Mesendoderm (in vitro differentiated cells): ENCODE results near the gene MYOT.

Experiments used
- DNase-seq: peaks from one replicate; pipeline ENCODE4 v3.0.0; 2013
- H2AK5ac ChIP-seq: 2 replicates; pipeline ENCODE4 v1.6.1; 2013; ENCODE audit warnings: low read length, inconsistent platforms
- H2BK120ac ChIP-seq: 2 replicates; pipeline ENCODE4 v1.6.1; 2013; ENCODE audit warnings: low read depth, mild to moderate bottlenecking, low read length, moderate library complexity, mixed read lengths
- H2BK15ac ChIP-seq: replicated peaks from 2 replicates; pipeline ENCODE4 v1.6.1; 2013; ENCODE audit warnings: low read depth, mild to moderate bottlenecking, moderate library complexity
- H2BK5ac ChIP-seq: 2 replicates; pipeline ENCODE4 v1.6.1; 2013; ENCODE audit warnings: low read length, inconsistent platforms
- H3K18ac ChIP-seq: 2 replicates; pipeline ENCODE4 v1.6.1; 2013; ENCODE audit warnings: mild to moderate bottlenecking, low read length, mixed read lengths
- H3K23ac ChIP-seq: one replicate; pipeline ENCODE4 v1.6.1; 2013; ENCODE audit warnings: low read length
- H3K27ac ChIP-seq: 2 replicates; pipeline ENCODE4 v1.5.1; 2013; ENCODE audit warnings: low read depth, mild to moderate bottlenecking, inconsistent platforms, low read length, moderate library complexity
- H3K27me3 ChIP-seq: 2 replicates; pipeline ENCODE4 v1.6.1; 2013; ENCODE audit warnings: low read length, control low read depth, mild to moderate bottlenecking, inconsistent platforms; ENCODE audit not compliant: insufficient read depth, poor library complexity
- H3K36me3 ChIP-seq: 2 replicates; pipeline ENCODE4 v1.6.1; 2013; ENCODE audit warnings: low read length, inconsistent platforms; ENCODE audit not compliant: control insufficient read depth, insufficient read depth
- H3K4ac ChIP-seq: one replicate; pipeline ENCODE4 v1.6.1; 2013; ENCODE audit warnings: low read depth, mild to moderate bottlenecking, low read length, moderate library complexity
- H3K4me1 ChIP-seq: 2 replicates; pipeline ENCODE4 v1.6.1; 2013; ENCODE audit warnings: low read depth, low read length, inconsistent platforms; ENCODE audit not compliant: control insufficient read depth
- H3K4me2 ChIP-seq: 2 replicates; pipeline ENCODE4 v1.6.1; 2013; ENCODE audit warnings: low read length
- H3K4me3 ChIP-seq: 2 replicates; pipeline ENCODE4 v1.5.1; 2013; ENCODE audit warnings: mild to moderate bottlenecking, low read length
- H3K56ac ChIP-seq: one replicate; pipeline ENCODE4 v1.6.1; 2013; ENCODE audit warnings: low read length
- H3K79me1 ChIP-seq: 2 replicates; pipeline ENCODE4 v1.6.1; 2013; ENCODE audit warnings: low read length, inconsistent platforms
- H3K79me2 ChIP-seq: 2 replicates; pipeline ENCODE4 v1.6.1; 2013; ENCODE audit warnings: mild to moderate bottlenecking, low read length; ENCODE audit not compliant: control insufficient read depth, insufficient read depth
- H3K9ac ChIP-seq: 2 replicates; pipeline ENCODE4 v1.6.1; 2013; ENCODE audit warnings: low read length, inconsistent platforms
- H4K5ac ChIP-seq: one replicate; pipeline ENCODE4 v1.6.1; 2013; ENCODE audit warnings: low read length
- H4K8ac ChIP-seq: one replicate; pipeline ENCODE4 v1.6.1; 2013; ENCODE audit warnings: low read depth, mild to moderate bottlenecking, control low read depth, low read length, moderate library complexity
- WGBS: extraction: QIAGEN DNeasy Blood & Tissue Kit; methylation state at CpG from one replicate; pipeline ENCODE4 v1.1.7; 2013; ENCODE audit warnings: low lambda C conversion rate, missing lambda C conversion rate; ENCODE audit not compliant: insufficient coverage; ENCODE audit errors: extremely low coverage; 5-methylcytosine and 5-hydroxymethylcytosine counted together

The MYOT gene

DNA sequence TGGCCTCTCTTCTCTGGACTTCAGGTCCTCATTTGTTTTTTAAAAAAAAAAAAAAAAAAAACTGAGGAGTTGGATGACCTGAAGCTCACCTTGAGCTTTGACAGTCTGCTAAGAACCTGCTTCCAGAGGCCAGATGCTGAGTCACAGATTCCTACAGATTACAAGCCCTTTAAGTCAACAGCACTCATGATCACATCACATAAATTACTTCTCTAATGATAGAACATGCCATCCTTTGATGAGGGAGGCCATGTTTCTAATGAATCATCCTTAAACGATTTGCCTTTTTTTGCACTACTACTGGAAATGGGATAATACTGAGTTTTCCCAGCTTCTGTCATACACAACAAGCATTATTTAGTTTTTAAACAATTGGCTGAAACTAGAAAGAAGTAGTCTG is 34.2 kb upstream of the MYOT start:
- Histone ChIP-seq H3K27me3 (no peaks in the 10 kb centered on the region), H3K4ac (no peak overlapping the region), H3K56ac (no peak overlapping the region), H3K4me2 (no peak overlapping the region), H3K4me1 (peaks cover 8% of the 10 kb centered on the region), H2AK5ac (no peak overlapping the region), H3K23ac (no peak overlapping the region), H3K27ac (no peak overlapping the region), H4K5ac (no peak overlapping the region), H3K18ac (no peak overlapping the region), H3K4me3 (no peak overlapping the region), H2BK120ac (no peak overlapping the region), H3K9ac (no peak overlapping the region), H3K79me2 (no peaks in the 10 kb centered on the region), H4K8ac (no peak overlapping the region), H3K36me3 (no peaks in the 10 kb centered on the region), H2BK5ac (no peak overlapping the region), H3K79me1 (no peaks in the 10 kb centered on the region), H2BK15ac (peak overlapping the region; percentile 27)
- no CpG with 5 or more reads among the region's 1 CpG for WGBS
- DNase-seq = peak; percentile 96

DNA sequence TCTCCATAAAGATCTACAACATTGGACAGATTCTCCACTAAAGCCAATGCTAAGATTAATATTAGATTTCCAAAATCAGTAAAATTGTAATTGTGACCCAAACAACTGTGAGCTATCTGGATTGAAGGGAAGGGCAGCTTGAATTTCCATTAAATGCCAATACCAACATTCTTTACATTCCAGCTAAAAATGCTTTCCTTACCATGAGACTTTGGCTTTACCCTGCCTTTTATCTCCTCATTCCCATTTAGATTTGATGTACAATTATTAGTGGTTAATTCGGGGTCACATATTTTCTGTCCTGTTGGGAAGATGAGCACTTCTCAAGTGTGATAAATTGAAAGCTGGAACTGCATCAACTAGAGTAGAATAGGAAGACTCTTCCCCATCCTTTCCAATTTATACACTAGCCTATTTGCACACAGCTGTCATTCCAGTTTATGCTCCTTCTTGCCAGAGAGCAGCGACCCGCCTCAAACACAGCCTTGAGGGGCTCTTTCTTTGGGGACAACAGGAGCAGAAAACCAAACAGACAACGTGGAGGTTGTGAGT is 33.1 kb upstream of the MYOT start:
- H3K56ac ChIP-seq = no peak overlapping the region
- H3K18ac ChIP-seq = no peak overlapping the region
- no peak overlapping the region for H3K4me2 ChIP-seq
- no peak overlapping the region for H3K27ac ChIP-seq
- peak; percentile 59 for DNase-seq
- peak overlapping the region; percentile 79 for H3K4ac ChIP-seq
- no peaks in the 10 kb centered on the region for H3K27me3 ChIP-seq
- no peak overlapping the region for H2AK5ac ChIP-seq
- no peak overlapping the region for H3K4me3 ChIP-seq
- H3K4me1 ChIP-seq = peaks cover 8% of the 10 kb centered on the region
- H3K79me2 ChIP-seq = no peaks in the 10 kb centered on the region
- WGBS = no CpG with 5 or more reads among the region's 4 CpGs
- H2BK15ac ChIP-seq = peak overlapping the region; percentile 98
- H2BK5ac ChIP-seq = no peak overlapping the region
- H3K9ac ChIP-seq = no peak overlapping the region
- H3K36me3 ChIP-seq = no peaks in the 10 kb centered on the region
- H3K23ac ChIP-seq = no peak overlapping the region
- H2BK120ac ChIP-seq = peak overlapping the region; percentile 90
- no peak overlapping the region for H4K5ac ChIP-seq
- no peaks in the 10 kb centered on the region for H3K79me1 ChIP-seq
- no peak overlapping the region for H4K8ac ChIP-seq

DNA sequence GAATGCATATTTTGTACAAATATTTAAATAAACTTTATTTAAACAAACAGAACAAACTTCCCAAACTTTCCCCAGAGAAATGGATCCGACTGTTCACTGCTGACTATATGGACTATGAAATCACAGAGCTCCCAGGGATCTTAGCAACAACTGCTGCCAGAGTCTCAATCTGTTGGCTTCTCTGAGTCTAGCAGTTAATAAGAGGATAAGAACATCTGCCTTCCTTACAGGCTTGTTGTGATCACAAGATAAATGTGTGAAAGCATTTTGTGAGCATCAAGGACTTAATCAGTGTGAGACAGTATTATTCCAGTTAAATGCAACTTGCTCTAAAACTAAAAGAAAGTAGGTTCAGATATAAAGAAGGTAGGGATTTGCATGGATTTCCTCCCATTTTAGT is 31.4 kb upstream of the MYOT start:
- no peak overlapping the region for H3K9ac ChIP-seq
- H3K23ac ChIP-seq = no peak overlapping the region
- no peak overlapping the region for H4K8ac ChIP-seq
- WGBS = no CpG with 5 or more reads among the region's 1 CpG
- no peak overlapping the region for H3K4me2 ChIP-seq
- H3K4me1 ChIP-seq = peaks cover 8% of the 10 kb centered on the region
- H3K27ac ChIP-seq = no peak overlapping the region
- no peaks in the 10 kb centered on the region for H3K36me3 ChIP-seq
- no peaks in the 10 kb centered on the region for H3K27me3 ChIP-seq
- DNase-seq = peak; percentile 77
- H3K4me3 ChIP-seq = no peak overlapping the region
- no peak overlapping the region for H4K5ac ChIP-seq
- H2BK5ac ChIP-seq = no peak overlapping the region
- no peak overlapping the region for H2BK120ac ChIP-seq
- H3K4ac ChIP-seq = no peak overlapping the region
- H3K79me1 ChIP-seq = no peaks in the 10 kb centered on the region
- no peak overlapping the region for H2BK15ac ChIP-seq
- no peak overlapping the region for H3K56ac ChIP-seq
- H2AK5ac ChIP-seq = no peak overlapping the region
- no peak overlapping the region for H3K18ac ChIP-seq
- no peaks in the 10 kb centered on the region for H3K79me2 ChIP-seq

DNA sequence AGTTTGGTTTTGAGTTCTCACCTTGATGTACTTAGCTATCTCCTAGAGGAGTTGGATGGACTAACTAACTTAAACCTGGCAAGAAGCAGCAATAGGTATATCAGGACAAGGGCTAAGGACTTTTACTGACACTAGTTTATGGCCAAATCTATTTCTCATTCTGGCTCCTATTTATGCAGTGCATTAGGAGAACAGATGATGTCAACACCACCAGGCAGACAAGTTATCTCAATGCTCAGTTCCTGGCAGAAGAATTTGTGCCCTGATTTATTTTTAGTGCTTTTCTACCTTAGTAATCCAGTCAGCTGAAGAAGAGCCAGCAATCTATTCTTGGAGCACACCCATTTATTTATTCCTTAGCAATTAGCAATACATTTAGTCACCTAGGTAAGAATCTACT is 30.7 kb upstream of the MYOT start:
- Histone ChIP-seq H2AK5ac (no peak overlapping the region), H2BK5ac (no peak overlapping the region), H3K79me2 (no peaks in the 10 kb centered on the region), H3K56ac (no peak overlapping the region), H3K18ac (no peak overlapping the region), H4K5ac (no peak overlapping the region), H3K4me2 (no peak overlapping the region), H3K27me3 (no peaks in the 10 kb centered on the region), H3K27ac (no peak overlapping the region), H3K4ac (no peak overlapping the region), H3K79me1 (no peaks in the 10 kb centered on the region), H4K8ac (no peak overlapping the region), H3K36me3 (no peaks in the 10 kb centered on the region), H3K4me3 (no peak overlapping the region), H3K4me1 (peaks cover 8% of the 10 kb centered on the region), H2BK15ac (peak overlapping the region; percentile 74), H3K23ac (no peak overlapping the region), H2BK120ac (no peak overlapping the region), H3K9ac (no peak overlapping the region)
- DNase-seq = no peak

DNA sequence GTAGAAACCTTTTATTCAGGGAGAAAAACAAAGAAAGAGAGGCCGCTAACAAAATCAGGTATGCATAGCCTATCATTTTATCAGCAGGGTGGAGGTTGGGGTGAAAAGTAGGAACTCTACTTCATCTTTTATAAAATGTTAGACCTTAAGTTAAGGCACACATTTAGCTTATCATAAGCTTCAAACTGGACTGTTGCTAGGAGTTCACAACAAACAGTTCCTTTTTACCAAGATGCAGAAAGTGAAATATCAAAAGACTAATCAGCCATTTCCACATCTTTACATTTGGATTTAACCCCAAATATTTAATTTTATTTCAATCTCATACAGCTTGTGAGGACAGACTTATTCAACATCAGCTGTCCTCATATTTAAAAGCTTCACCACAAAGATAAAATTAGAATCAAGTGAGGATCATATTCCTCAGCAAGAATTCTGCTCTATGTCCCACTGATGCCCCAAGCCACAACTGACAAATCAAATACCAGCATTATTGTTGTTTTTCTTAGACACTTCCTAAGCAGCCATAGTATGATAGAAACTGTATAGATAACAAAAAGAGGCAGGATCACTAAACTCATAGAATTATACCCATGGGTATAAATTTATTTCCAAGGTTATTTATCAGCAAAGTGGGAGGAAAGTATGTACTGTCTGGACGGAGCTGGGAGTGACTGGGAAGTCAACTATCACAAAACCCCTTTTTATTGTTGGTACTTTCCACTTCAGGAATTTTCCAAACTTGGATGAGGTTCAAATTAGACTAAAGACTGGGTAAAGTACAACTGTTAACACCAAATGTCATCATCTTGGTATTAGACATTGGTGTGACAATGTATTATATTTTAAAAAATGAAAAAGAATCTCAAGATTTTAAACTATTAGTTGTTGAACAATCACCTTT is 29.9 kb upstream of the MYOT start:
- H4K5ac ChIP-seq = no peak overlapping the region
- peak overlapping the region; percentile 19 for H2BK15ac ChIP-seq
- no peaks in the 10 kb centered on the region for H3K79me1 ChIP-seq
- WGBS = no CpG with 5 or more reads among the region's 2 CpGs
- no peak overlapping the region for H3K9ac ChIP-seq
- H2BK120ac ChIP-seq = no peak overlapping the region
- H3K27me3 ChIP-seq = no peaks in the 10 kb centered on the region
- H3K4me2 ChIP-seq = no peak overlapping the region
- no peaks in the 10 kb centered on the region for H3K36me3 ChIP-seq
- H3K23ac ChIP-seq = no peak overlapping the region
- H3K79me2 ChIP-seq = no peaks in the 10 kb centered on the region
- no peak for DNase-seq
- no peak overlapping the region for H2BK5ac ChIP-seq
- H3K4me1 ChIP-seq = peaks cover 8% of the 10 kb centered on the region
- no peak overlapping the region for H3K18ac ChIP-seq
- H3K27ac ChIP-seq = no peak overlapping the region
- H3K56ac ChIP-seq = no peak overlapping the region
- H2AK5ac ChIP-seq = no peak overlapping the region
- H3K4me3 ChIP-seq = no peak overlapping the region
- H4K8ac ChIP-seq = no peak overlapping the region
- H3K4ac ChIP-seq = no peak overlapping the region

DNA sequence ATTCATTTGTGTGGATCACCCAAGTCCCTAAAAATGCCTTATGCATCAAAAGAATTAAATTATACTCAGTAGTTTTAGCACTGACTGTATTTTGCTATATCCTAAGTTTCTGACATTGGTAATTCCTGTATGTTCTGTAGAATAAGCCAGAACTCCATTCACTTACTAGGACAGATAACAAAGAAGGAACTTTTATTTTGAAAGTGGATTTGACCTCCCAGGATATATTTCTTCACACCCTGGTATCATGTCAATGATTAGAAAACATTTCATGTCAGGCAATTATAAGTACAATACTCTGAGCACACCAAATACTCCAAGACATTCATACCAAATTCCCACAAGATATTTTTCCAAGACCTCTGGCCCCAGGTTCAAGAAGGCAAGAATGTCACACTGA is 28.7 kb upstream of the MYOT start:
- no peak overlapping the region for H3K4ac ChIP-seq
- no peak overlapping the region for H2BK5ac ChIP-seq
- no peak overlapping the region for H2BK120ac ChIP-seq
- H3K79me1 ChIP-seq = no peaks in the 10 kb centered on the region
- no peak overlapping the region for H2BK15ac ChIP-seq
- no peak overlapping the region for H3K18ac ChIP-seq
- no peak overlapping the region for H3K23ac ChIP-seq
- H4K5ac ChIP-seq = no peak overlapping the region
- H3K79me2 ChIP-seq = no peaks in the 10 kb centered on the region
- H4K8ac ChIP-seq = no peak overlapping the region
- no peak overlapping the region for H3K9ac ChIP-seq
- H3K27me3 ChIP-seq = no peaks in the 10 kb centered on the region
- no peak overlapping the region for H3K4me3 ChIP-seq
- no peak overlapping the region for H3K27ac ChIP-seq
- no peaks in the 10 kb centered on the region for H3K36me3 ChIP-seq
- no peak overlapping the region for H3K4me2 ChIP-seq
- peaks cover 8% of the 10 kb centered on the region for H3K4me1 ChIP-seq
- no peak overlapping the region for H2AK5ac ChIP-seq
- no peak overlapping the region for H3K56ac ChIP-seq
- no peak for DNase-seq
